Measurements from ENCODE around the gene SSTR5.

DNA sequence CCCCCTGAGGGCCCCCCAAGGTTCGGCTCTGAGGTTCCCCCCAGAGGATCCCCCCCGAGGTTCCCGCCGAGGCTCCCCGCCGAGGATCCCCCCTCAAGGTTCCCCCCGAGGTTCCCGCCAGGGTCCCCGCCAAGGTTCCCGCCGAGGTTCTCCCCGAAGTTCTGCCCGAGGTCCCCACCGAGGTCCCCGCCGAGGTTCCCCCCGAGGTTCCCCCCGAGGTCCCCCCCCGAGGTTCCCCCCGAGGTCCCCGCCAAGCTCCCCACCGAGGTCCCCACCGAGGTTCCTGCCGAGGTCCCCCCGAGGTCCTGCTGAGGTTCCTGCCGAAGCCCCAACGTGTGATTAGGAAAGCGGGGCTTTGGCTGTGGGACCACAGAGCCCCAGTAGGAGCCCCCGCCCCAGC is 32.2 kb upstream of the SSTR5 start:
- TF ChIP-seq, protein P1, sequence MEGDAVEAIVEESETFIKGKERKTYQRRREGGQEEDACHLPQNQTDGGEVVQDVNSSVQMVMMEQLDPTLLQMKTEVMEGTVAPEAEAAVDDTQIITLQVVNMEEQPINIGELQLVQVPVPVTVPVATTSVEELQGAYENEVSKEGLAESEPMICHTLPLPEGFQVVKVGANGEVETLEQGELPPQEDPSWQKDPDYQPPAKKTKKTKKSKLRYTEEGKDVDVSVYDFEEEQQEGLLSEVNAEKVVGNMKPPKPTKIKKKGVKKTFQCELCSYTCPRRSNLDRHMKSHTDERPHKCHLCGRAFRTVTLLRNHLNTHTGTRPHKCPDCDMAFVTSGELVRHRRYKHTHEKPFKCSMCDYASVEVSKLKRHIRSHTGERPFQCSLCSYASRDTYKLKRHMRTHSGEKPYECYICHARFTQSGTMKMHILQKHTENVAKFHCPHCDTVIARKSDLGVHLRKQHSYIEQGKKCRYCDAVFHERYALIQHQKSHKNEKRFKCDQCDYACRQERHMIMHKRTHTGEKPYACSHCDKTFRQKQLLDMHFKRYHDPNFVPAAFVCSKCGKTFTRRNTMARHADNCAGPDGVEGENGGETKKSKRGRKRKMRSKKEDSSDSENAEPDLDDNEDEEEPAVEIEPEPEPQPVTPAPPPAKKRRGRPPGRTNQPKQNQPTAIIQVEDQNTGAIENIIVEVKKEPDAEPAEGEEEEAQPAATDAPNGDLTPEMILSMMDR (IDR thresholded peaks at IDR 0.05) = no peak
- TF ChIP-seq POLR2A (IDR thresholded peaks at IDR 0.05) = no peak
